BE2C (cell line): ENCODE data around the gene CYP1A2.

Experiments
- DNase-seq: peaks from one replicate; pipeline ENCODE4 v3.0.0-alpha.2; 2020
- H3K27me3 ChIP-seq: fragments of 250-450 bp; sonication (Bioruptor Pico); 2 replicates; pipeline ENCODE4 v1.5.1; 2020; ENCODE audit warnings: mild to moderate bottlenecking
- H3K36me3 ChIP-seq: fragments of 250-450 bp; sonication (Bioruptor Pico); 2 replicates; pipeline ENCODE4 v1.5.1; 2020; ENCODE audit warnings: mild to moderate bottlenecking
- H3K4me1 ChIP-seq: fragments of 250-450 bp; sonication (Bioruptor Pico); 2 replicates; pipeline ENCODE4 v1.5.1; 2020
- H3K4me3 ChIP-seq: 2 replicates; pipeline ENCODE4 v1.5.1; 2011; ENCODE audit warnings: low read depth, low read length
- H3K9me3 ChIP-seq: fragments of 250-450 bp; sonication (Bioruptor Pico); 2 replicates; pipeline ENCODE4 v1.5.1; 2020
- TF ChIP-seq, protein P1 (sequence below): IDR thresholded peaks from 2 replicates; pipeline ENCODE4 v1.5.1; 2012; ENCODE audit warnings: mild to moderate bottlenecking, low read depth, low read length

CYP1A2 gene

GRCh38 chr15:74752011-74752410, 3.4 kb downstream of the CYP1A2 start:
- H3K27me3 ChIP-seq = no peaks in the 10 kb centered on the region
- DNase-seq = no peak
- H3K4me3 ChIP-seq = no peak overlapping the region
- no peaks in the 10 kb centered on the region for H3K9me3 ChIP-seq
- TF ChIP-seq, protein P1, sequence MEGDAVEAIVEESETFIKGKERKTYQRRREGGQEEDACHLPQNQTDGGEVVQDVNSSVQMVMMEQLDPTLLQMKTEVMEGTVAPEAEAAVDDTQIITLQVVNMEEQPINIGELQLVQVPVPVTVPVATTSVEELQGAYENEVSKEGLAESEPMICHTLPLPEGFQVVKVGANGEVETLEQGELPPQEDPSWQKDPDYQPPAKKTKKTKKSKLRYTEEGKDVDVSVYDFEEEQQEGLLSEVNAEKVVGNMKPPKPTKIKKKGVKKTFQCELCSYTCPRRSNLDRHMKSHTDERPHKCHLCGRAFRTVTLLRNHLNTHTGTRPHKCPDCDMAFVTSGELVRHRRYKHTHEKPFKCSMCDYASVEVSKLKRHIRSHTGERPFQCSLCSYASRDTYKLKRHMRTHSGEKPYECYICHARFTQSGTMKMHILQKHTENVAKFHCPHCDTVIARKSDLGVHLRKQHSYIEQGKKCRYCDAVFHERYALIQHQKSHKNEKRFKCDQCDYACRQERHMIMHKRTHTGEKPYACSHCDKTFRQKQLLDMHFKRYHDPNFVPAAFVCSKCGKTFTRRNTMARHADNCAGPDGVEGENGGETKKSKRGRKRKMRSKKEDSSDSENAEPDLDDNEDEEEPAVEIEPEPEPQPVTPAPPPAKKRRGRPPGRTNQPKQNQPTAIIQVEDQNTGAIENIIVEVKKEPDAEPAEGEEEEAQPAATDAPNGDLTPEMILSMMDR = no peak
- no peaks in the 10 kb centered on the region for H3K36me3 ChIP-seq
- no peaks in the 10 kb centered on the region for H3K4me1 ChIP-seq

DNA sequence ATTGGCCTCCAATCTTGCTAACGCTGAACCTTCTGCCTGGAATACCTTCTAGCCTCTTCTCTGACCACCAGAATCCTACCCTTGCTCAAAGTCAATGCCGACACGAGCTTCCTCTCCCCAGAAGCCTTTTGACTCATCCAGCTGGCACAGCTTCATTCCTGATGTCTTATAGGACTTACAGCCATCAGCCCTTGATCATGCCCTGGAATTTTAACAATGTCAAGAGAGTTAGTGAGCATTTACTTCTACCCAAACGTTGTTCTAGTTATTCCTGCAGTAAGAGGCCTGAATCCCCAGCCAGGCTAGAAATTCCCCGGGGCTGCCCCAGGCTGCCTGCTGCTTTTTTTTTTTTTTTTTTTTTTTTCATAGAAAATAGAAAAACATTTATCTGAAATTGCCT, 3.9 kb downstream of the CYP1A2 start:
- no peak for DNase-seq
- H3K4me1 ChIP-seq = no peaks in the 10 kb centered on the region
- no peaks in the 10 kb centered on the region for H3K9me3 ChIP-seq
- TF ChIP-seq, protein P1 = no peak
- no peak overlapping the region for H3K4me3 ChIP-seq
- no peaks in the 10 kb centered on the region for H3K27me3 ChIP-seq
- H3K36me3 ChIP-seq = no peaks in the 10 kb centered on the region

DNA sequence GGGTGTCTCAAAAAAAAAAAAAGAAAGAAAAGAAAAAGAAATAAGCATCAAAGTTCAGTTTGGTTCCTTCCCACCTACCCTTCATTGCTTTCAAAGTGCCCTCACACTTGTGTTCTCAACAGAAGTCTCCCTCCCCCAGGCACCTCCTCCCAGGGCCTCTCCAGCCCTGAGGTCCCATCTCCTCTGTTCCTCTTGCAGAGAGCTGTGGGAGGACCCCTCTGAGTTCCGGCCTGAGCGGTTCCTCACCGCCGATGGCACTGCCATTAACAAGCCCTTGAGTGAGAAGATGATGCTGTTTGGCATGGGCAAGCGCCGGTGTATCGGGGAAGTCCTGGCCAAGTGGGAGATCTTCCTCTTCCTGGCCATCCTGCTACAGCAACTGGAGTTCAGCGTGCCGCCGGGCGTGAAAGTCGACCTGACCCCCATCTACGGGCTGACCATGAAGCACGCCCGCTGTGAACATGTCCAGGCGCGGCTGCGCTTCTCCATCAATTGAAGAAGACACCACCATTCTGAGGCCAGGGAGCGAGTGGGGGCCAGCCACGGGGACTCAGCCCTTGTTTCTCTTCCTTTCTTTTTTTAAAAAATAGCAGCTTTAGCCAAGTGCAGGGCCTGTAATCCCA, 6.1 kb downstream of the CYP1A2 start:
- H3K27me3 ChIP-seq = no peaks in the 10 kb centered on the region
- H3K36me3 ChIP-seq = no peaks in the 10 kb centered on the region
- DNase-seq = no peak
- no peak overlapping the region for H3K4me3 ChIP-seq
- TF ChIP-seq, protein P1 = no peak
- H3K4me1 ChIP-seq = no peaks in the 10 kb centered on the region
- H3K9me3 ChIP-seq = no peaks in the 10 kb centered on the region

- no peak for DNase-seq
- Histone ChIP-seq H3K27me3 (peaks cover 4% of the 10 kb centered on the region; the same call in 1 of the 2 replicates), H3K9me3 (no peaks in the 10 kb centered on the region), H3K4me1 (no peaks in the 10 kb centered on the region), H3K36me3 (no peaks in the 10 kb centered on the region), H3K4me3 (no peak overlapping the region)
- TF ChIP-seq, protein P1 = no peak
These were observed 10.1 kb downstream of the CYP1A2 start for GRCh38 chr15:74758736-74759135.

DNA sequence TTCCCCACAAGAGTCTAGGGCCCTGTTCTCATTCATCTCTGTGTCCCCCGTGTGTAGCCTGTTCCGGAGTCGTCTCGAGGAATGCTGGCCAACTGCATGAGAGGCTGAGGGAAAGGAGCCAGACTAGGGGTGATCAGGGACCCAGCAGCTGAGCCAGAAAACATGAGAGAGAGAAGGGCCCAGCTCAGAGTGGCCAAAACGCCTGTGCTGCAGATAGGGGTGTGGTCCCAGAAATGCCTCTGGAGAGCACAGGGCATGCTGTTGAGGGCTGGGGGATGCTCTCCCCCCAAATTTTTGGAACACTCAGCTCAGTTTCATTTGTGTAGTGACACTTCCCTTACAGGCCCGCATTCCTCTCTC, 14.1 kb downstream of the CYP1A2 start:
- Histone ChIP-seq H3K4me1 (no peaks in the 10 kb centered on the region), H3K36me3 (no peaks in the 10 kb centered on the region), H3K27me3 (peaks cover 4% of the 10 kb centered on the region; the same call in 1 of the 2 replicates), H3K4me3 (no peak overlapping the region), H3K9me3 (no peaks in the 10 kb centered on the region)
- TF ChIP-seq, protein P1 = no peak
- DNase-seq = no peak

DNA sequence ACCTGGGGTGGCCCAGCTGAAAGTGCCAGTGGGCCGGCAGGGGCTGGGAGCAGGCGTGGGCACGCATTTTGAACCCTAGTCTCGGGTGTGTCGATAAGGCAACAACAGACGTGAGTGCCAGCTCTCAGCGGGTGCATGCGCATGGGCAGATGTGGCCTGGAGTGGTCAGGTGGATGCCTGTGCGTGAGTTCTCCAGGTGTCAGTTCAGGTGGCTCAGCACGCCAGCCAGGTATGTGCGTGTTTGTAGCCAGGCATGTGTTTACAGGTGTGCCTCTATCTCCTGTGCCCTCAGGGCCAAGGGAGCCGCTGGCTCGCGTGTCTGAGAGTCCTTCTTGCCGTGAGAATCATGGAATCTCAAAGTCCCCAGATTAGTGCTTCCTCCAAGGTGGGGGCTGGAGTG, 14.8 kb downstream of the CYP1A2 start:
- DNase-seq = no peak

More for the DNA sequence above, 14.8 kb downstream of the CYP1A2 start:
- H3K9me3 ChIP-seq = no peaks in the 10 kb centered on the region
- no peaks in the 10 kb centered on the region for H3K4me1 ChIP-seq
- TF ChIP-seq, protein P1 = no peak
- H3K27me3 ChIP-seq = peaks cover 4% of the 10 kb centered on the region; the same call in 1 of the 2 replicates
- H3K4me3 ChIP-seq = no peak overlapping the region
- H3K36me3 ChIP-seq = no peaks in the 10 kb centered on the region
